ENCODE measurements around the gene PTPN14. TPM values are rescaled to one million over a fixed set of nuclear protein-coding genes. Genes with fewer than 3 reads are reported as not detected.

Gene PTPN14
- total RNA-seq, 2 experiments from 2014 or later, result 0.08 to 0.09 TPM

DNA sequence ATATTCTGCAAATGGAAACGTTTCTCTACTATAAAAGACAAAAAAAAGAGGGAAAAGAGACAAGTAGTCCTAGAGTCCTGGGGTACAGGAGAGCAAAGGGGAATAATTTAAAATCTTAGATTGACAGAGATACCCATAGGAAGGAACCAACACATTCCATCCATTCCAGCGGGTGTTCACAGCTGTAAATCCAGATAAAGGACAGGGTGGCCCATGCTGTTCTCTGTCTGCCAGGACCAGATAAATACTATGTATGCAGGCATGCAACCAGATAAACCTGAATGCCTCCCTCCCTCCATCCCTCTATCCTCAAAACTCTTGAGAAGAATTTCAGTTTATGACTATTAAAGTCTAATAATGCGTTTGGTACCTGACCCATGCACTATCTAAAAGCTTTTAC is 131.8 kb downstream of the PTPN14 start:
- ATAC-seq (ENCODE audit: low read depth) (no peak), DNase-seq (no peak)
- no peaks in the 10 kb centered on the region for H3K9me3 Mint-ChIP-seq
- no peak overlapping the region for H3K4me3 Mint-ChIP-seq
- H3K36me3 Mint-ChIP-seq, result peaks cover 10% of the 10 kb centered on the region
- H3K27me3 Mint-ChIP-seq, result peaks cover 3% of the 10 kb centered on the region
- H3K4me1 Mint-ChIP-seq, result peaks cover 26% of the 10 kb centered on the region
- POLR2A ChIA-PET, result no interaction called here
- H3K27ac Mint-ChIP-seq, result no peak overlapping the region

DNA sequence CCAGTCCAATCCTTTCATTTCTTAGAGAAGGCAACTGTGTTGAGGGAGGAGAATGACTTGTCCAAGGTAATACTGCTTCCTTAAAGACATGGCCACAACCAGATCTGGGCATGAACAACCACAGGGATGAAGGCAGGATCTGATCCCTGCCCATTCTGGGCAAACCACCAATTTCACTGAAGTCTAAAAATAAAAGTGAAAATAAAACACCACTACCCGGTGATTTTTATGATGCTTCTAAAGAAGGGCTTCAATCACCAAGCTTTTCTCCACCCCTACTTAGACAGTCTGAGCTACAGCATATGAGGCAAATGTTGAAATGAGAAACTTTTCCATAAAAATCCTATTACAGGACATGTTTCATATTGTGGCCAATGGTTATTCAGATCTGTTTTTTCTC is 133.0 kb downstream of the PTPN14 start:
- Mint-ChIP-seq H3K27me3 (peaks cover 3% of the 10 kb centered on the region), H3K27ac (peak overlapping the region; percentile 60), H3K4me1 (peaks cover 29% of the 10 kb centered on the region), H3K9me3 (no peaks in the 10 kb centered on the region), H3K36me3 (peaks cover 10% of the 10 kb centered on the region), H3K4me3 (peak overlapping the region; percentile 46)
- DNase-seq (no peak), ATAC-seq (ENCODE audit: low read depth) (peak; percentile 78)
- POLR2A ChIA-PET, result interaction anchor here (4.6 kb wide), 1 partner anchor 9 kb away, joined by 22 read pairs; no protein-coding TSS in a partner anchor

DNA sequence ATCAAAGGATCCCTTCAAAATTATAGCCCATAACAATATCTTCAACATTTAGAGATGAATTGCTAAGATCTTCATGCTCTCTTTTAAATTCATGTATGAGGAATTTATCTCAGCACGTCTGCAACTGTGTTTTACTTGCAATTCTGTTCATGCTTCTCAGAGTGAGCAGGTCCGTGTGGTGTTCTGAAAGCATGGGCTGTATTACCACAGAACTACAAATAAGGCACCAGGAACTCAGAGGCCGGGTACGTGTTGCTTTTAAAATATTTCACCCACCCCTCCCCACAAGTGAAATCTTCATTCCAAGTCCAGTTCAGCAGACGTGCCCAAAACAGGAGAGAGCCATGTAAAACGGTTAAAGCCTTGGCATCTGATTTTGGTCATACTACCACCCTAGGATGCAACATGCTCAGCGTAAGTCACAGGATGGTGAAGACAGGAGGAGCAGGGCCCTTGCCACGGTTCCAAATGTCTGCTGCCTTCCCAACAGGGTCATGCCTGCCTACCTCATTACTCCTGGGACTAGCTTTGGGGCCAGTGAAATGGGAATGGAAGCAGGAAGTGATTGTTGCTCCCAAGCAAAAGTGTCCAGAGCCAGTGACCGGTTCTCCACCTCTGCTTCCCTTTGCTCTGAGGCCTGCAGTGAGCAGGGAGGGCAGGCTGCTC is 133.7 kb downstream of the PTPN14 start:
- ATAC-seq (ENCODE audit: low read depth) (no peak), DNase-seq (no peak)
- POLR2A ChIA-PET, result interaction anchor here (4.6 kb wide), 1 partner anchor 10 kb away, joined by 22 read pairs; no protein-coding TSS in a partner anchor
- Mint-ChIP-seq H3K9me3 (no peaks in the 10 kb centered on the region), H3K27me3 (peaks cover 3% of the 10 kb centered on the region), H3K27ac (peak overlapping the region; percentile 60), H3K4me3 (no peak overlapping the region), H3K36me3 (peaks cover 8% of the 10 kb centered on the region), H3K4me1 (peaks cover 31% of the 10 kb centered on the region)

DNA sequence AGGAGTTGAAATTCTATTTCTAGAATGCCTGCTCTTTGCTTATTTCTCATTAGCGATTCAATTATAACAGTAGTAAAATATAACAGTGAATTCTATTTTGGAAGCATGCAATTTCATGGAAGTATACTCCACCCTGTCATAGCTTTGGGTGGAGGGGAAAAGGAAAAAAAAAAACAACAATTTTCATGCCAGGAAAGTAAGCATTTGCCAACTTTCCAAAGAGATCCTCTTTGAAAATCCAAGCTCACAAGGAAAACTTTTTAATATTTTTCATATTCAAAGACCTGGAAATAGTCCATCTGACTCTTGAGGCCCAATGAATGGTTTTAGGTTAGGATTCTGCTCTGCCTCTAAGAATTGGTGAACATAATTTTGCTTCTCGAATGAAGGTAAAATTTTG is 134.5 kb downstream of the PTPN14 start:
- DNase-seq, result no peak
- Mint-ChIP-seq H3K36me3 (peaks cover 6% of the 10 kb centered on the region), H3K4me3 (no peak overlapping the region), H3K9me3 (no peaks in the 10 kb centered on the region), H3K27ac (no peak overlapping the region), H3K4me1 (peaks cover 31% of the 10 kb centered on the region), H3K27me3 (peaks cover 8% of the 10 kb centered on the region)
- no peak for ATAC-seq (ENCODE audit: low read depth)
- POLR2A ChIA-PET, result interaction anchor here (4.6 kb wide), 1 partner anchor 11 kb away, joined by 22 read pairs; no protein-coding TSS in a partner anchor

DNA sequence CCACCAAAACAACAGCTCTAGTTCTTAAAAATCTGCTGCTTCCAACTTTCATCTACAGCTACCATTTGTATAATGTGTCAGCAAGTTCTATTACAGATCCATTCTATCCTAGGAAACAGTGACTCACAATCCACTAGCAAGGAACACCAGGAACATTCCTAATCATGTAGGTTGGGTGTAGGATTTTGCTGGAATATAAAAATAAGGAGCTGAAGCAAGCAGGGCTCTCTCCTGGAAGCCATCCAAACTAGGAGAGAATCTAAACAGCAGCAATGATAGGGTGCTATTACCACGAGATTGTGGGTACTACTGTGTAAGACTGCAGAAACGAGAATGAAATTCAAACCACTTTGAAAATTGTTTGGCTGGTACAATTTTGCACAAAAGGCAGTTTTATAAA is 135.0 kb downstream of the PTPN14 start:
- POLR2A ChIA-PET, result interaction anchor here (4.6 kb wide), 1 partner anchor 11 kb away, joined by 22 read pairs; no protein-coding TSS in a partner anchor
- H3K27me3 Mint-ChIP-seq, result peaks cover 12% of the 10 kb centered on the region

DNA sequence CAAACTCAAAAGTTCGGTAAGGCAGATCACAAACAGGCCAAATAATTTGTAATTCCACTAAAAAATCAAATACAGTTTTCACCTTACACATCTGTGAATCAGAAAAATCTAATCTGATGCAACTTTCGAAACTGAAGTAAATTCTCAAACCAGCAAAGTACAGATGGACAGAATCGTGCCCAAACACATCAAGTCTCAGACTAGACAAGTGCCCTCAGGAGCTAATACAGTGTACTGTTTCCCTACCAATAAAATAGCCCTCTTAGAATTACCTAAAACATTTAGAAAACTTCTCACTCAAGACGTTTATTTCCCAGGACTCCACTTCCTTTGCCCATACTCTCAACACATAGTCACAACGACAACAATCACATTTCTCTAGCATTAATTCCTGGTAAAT is 136.3 kb downstream of the PTPN14 start:
- Mint-ChIP-seq H3K4me1 (peaks cover 31% of the 10 kb centered on the region), H3K27ac (no peak overlapping the region), H3K4me3 (no peak overlapping the region), H3K27me3 (peaks cover 16% of the 10 kb centered on the region), H3K36me3 (no peaks in the 10 kb centered on the region), H3K9me3 (no peaks in the 10 kb centered on the region)
- no peak for ATAC-seq (ENCODE audit: low read depth)
- POLR2A ChIA-PET, result interaction anchor here (4.6 kb wide), 1 partner anchor 12 kb away, joined by 22 read pairs; no protein-coding TSS in a partner anchor
- no peak for DNase-seq

More for the DNA sequence above, 135.0 kb downstream of the PTPN14 start:
- peaks cover 3% of the 10 kb centered on the region for H3K36me3 Mint-ChIP-seq
- DNase-seq (no peak), ATAC-seq (ENCODE audit: low read depth) (no peak)
- H3K27ac Mint-ChIP-seq, result no peak overlapping the region
- no peak overlapping the region for H3K4me3 Mint-ChIP-seq
- H3K9me3 Mint-ChIP-seq, result no peaks in the 10 kb centered on the region
- H3K4me1 Mint-ChIP-seq, result peaks cover 31% of the 10 kb centered on the region

DNA sequence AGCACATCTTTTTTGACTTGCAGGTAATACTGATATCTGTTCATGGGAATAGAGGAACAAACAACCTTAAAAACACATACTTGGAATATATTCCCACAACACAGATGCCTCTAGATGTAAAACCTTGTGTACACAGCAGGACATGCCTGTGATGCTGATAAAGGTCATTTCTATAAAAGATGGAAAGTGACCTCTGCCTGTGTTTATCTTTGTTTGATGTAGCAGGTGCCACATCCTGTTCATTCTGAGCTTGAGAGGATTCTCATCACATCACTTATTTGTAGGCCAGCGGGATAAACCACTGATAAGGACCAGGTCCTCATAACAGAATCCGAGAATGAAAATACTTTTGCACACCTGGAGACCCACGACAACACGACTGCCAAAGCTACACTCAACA is 136.7 kb downstream of the PTPN14 start:
- ATAC-seq (ENCODE audit: low read depth) (no peak), DNase-seq (no peak)
- H3K9me3 Mint-ChIP-seq, result no peaks in the 10 kb centered on the region
- peaks cover 31% of the 10 kb centered on the region for H3K4me1 Mint-ChIP-seq
- H3K27ac Mint-ChIP-seq, result no peak overlapping the region
- H3K36me3 Mint-ChIP-seq, result no peaks in the 10 kb centered on the region
- no peak overlapping the region for H3K4me3 Mint-ChIP-seq
- POLR2A ChIA-PET, result interaction anchor here (1.7 to 4.6 kb wide), 2 partner anchors 13 kb away, joined by 4 to 22 read pairs; no protein-coding TSS in a partner anchor
- peaks cover 18% of the 10 kb centered on the region for H3K27me3 Mint-ChIP-seq

DNA sequence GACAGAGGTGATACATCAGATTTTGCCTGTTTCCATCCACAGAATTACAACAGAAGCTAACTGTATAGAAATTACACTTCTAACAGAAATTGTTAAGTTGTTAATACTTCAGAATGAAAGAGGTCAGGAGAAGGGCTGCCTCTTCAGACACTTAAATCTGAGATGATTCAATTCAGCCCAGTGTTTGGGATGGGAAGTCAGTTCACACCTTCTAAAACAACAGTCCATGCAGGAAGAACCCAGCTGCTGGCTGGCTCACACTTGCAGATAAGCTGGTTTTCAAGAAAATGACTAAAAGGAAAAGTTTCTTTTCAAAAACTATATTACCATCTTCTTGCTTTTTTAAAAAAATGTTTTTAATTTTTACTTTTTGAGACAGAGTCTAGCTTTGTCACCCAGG is 138.1 kb downstream of the PTPN14 start:
- H3K4me3 Mint-ChIP-seq, result no peak overlapping the region

DNA sequence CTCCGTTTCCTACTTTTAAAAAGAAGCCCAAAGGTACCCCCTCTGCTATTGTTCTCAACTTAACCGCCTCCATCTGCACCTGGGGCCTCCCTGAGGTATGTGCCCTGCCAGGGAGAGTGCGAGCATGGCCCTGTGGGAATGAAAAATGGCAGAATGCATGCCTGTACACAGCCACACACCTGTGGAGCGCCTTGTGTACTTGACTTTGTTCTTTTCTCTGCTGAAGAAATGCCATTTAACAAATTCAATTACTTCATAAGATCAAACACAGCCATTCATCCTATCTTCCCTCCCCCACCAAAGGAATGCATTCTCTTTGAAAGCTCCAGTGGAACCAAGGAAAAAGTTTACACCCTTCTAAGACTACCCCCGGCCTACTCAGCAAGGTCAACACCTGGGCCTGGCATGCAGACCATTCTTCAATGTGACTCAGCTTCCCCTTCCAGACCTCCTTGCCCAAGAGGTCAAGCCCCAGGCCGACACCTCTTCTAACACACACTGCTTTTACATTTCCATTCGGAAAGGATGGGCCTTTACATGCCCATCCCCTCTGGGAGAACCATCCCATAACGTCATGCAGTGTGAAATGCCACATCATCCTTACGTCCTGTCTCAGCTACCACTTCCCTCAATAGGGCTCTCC is 146.7 kb downstream of the PTPN14 start:
- POLR2A ChIA-PET, result no interaction called here
- Mint-ChIP-seq H3K4me1 (peaks cover 10% of the 10 kb centered on the region), H3K9me3 (peaks cover 1% of the 10 kb centered on the region), H3K4me3 (no peak overlapping the region), H3K27me3 (no peaks in the 10 kb centered on the region), H3K36me3 (peaks cover 2% of the 10 kb centered on the region), H3K27ac (no peak overlapping the region)
- DNase-seq, result no peak
- ATAC-seq (ENCODE audit: low read depth), result no peak

More for the DNA sequence above, 138.1 kb downstream of the PTPN14 start:
- Mint-ChIP-seq H3K27ac (no peak overlapping the region), H3K36me3 (no peaks in the 10 kb centered on the region), H3K4me1 (peaks cover 25% of the 10 kb centered on the region), H3K9me3 (no peaks in the 10 kb centered on the region), H3K27me3 (peaks cover 18% of the 10 kb centered on the region)
- no peak for ATAC-seq (ENCODE audit: low read depth)
- POLR2A ChIA-PET, result interaction anchor here (0.6 to 1.7 kb wide), 2 partner anchors 14 to 1690 kb away, joined by 4 read pairs; no protein-coding TSS in a partner anchor
- no peak for DNase-seq

DNA sequence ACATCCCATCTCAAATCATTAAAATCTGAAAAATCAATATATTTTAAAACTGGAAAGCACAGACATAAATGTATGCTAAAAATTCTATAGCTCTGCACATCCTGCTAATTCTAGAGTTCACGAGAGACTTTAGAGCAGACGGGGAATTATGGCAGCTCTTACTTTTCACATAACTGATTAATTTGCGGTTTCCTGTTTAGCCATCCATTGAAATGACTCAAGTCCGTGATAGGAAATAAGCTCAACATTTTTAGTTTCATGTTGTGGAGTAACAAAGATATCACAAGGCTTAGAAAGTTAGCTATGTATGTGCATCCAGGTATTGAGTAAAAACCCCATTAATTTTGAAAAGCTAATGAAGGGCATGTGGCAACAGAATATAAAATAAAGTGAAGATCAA is 147.2 kb downstream of the PTPN14 start:
- POLR2A ChIA-PET, result no interaction called here
- DNase-seq (no peak), ATAC-seq (ENCODE audit: low read depth) (no peak)
- Mint-ChIP-seq H3K36me3 (peaks cover 2% of the 10 kb centered on the region), H3K27me3 (no peaks in the 10 kb centered on the region), H3K27ac (no peak overlapping the region), H3K4me1 (peaks cover 16% of the 10 kb centered on the region), H3K4me3 (no peak overlapping the region), H3K9me3 (peaks cover 1% of the 10 kb centered on the region)

DNA sequence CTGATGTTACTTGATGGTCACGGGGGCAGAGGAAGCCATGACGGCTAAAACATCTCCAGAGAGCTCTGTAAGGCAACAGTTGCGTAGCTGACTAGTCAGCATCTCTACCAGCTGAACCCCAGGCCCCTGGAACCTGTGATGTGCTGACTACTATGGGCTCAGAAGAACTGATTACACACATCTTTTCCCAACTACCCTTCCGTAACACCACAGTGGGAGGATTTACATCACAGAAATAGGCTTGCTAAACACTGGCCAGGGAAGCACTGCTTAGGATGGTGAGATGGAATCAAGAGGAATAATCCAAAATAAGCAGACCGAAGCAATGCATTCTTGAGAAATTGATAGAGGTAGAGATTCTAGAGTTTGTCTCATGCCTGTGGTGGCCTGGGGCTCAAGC is 148.0 kb downstream of the PTPN14 start:
- POLR2A ChIA-PET, result no interaction called here

DNA sequence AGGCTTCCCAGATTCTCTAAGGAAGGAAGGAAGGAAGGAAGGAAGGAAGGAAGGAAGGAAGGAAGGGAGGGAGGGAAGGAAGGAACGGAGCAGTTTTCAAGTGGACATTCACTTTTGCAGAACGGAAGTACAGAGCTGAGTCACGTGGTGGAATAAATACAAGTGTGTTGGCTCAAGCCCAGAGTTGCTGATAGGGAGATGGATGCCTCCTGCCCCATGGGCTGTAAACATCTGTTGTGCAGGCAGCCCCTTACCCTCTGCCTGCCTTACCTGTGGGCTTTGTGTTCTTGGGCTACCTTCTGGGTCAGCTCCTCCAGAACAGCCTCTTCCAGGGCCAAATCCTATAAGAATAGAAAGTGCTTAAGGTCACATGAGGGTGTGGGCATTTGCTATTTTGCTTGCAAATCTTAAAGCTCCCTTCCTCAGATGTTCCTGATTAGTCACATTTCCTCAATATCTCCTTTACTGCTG is 148.8 kb downstream of the PTPN14 start:
- Mint-ChIP-seq H3K36me3 (peaks cover 11% of the 10 kb centered on the region), H3K27me3 (no peaks in the 10 kb centered on the region), H3K9me3 (peaks cover 8% of the 10 kb centered on the region), H3K4me3 (no peak overlapping the region), H3K27ac (no peak overlapping the region), H3K4me1 (peaks cover 24% of the 10 kb centered on the region)
- DNase-seq, result no peak
- POLR2A ChIA-PET, result no interaction called here
- ATAC-seq (ENCODE audit: low read depth), result no peak

More for the DNA sequence above, 148.0 kb downstream of the PTPN14 start:
- DNase-seq (no peak), ATAC-seq (ENCODE audit: low read depth) (no peak)
- peaks cover 18% of the 10 kb centered on the region for H3K4me1 Mint-ChIP-seq
- H3K27ac Mint-ChIP-seq, result no peak overlapping the region
- H3K27me3 Mint-ChIP-seq, result no peaks in the 10 kb centered on the region
- no peak overlapping the region for H3K4me3 Mint-ChIP-seq
- peaks cover 3% of the 10 kb centered on the region for H3K9me3 Mint-ChIP-seq
- peaks cover 5% of the 10 kb centered on the region for H3K36me3 Mint-ChIP-seq

DNA sequence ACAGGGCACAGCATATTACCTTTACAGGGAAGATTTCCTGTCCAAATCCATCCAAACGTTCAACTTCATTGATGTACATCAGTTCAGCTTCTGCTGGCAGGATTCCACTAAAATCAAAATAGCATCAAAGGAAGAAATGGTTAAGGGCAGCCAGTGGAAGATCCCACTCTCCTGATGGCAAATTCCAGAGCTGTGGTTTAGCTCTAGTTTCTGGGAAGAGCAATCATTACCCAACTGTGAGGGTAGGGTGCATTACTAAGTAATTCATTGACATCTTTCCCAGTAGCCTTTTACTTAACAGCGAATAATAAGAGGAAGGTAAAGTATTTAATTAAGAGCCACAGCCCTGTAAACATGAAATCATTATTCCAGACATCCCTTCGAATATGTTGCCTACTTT is 149.7 kb downstream of the PTPN14 start:
- ATAC-seq (ENCODE audit: low read depth) (no peak), DNase-seq (no peak)
- Mint-ChIP-seq H3K9me3 (peaks cover 13% of the 10 kb centered on the region), H3K27me3 (no peaks in the 10 kb centered on the region), H3K4me3 (no peak overlapping the region), H3K4me1 (peaks cover 34% of the 10 kb centered on the region), H3K36me3 (peaks cover 21% of the 10 kb centered on the region), H3K27ac (no peak overlapping the region)
- POLR2A ChIA-PET, result no interaction called here

Measured in activated naive CD8-positive, alpha-beta T cell treated with anti-CD3 and anti-CD28 coated beads, Interleukin-2, amount 10 ng/mL, durations not matched to agents 7 days and 5 days (primary cell).